H1 (cell line): ENCODE results near the gene PDE4D. TPM values are rescaled to one million over a fixed set of nuclear protein-coding genes. Genes with fewer than 3 reads are reported as not detected.

ENCODE experiments used
- CTCF ChIA-PET: fragments of 300-600 bp; sonication (Branson Sonifier 250); formaldehyde crosslinking; loops from one replicate; lab custom pipeline; 2021; ENCODE audit not compliant: partially characterized antibody; lab: Charles Lee
- POLR2A ChIA-PET: fragments of 300-600 bp; sonication (Branson Sonifier 250); formaldehyde crosslinking; loops from one replicate; lab custom pipeline; 2021; ENCODE audit warnings: inconsistent platforms; ENCODE audit not compliant: partially characterized antibody; lab: Charles Lee
- DNase-seq, 2 experiments: peaks; one replicate each; pipeline versions ENCODE4 v3.0.0 to v3.0.0-alpha.2; 2010 to 2022; ENCODE audit warnings: low spot score in 2 of 2, low read depth in 1 of 2, mixed read lengths in 1 of 2
- FAIRE-seq: peaks from 2 replicates; lab custom pipeline; 2011; peaks lifted over from hg19 to GRCh38; lab: Jason Lieb, UNC
- H2AFZ ChIP-seq: 2 replicates; pipeline ENCODE4 v1.8.1; 2012; ENCODE audit warnings: low read length, inconsistent platforms
- H2AK5ac ChIP-seq: 2 replicates; pipeline ENCODE4 v1.6.1; 2013; ENCODE audit warnings: low read depth, low read length
- H2BK120ac ChIP-seq: replicated peaks from 2 replicates; pipeline ENCODE3; 2013; ENCODE audit warnings: low read depth, low read length, inconsistent platforms
- H2BK12ac ChIP-seq: 2 replicates; pipeline ENCODE4 v1.6.1; 2013; ENCODE audit warnings: low read depth, low read length
- H2BK15ac ChIP-seq: 2 replicates; pipeline ENCODE4 v1.6.1; 2013; ENCODE audit warnings: low read length
- H2BK20ac ChIP-seq: 2 replicates; pipeline ENCODE4 v1.6.1; 2013; ENCODE audit warnings: low read length
- H2BK5ac ChIP-seq: 2 replicates; pipeline ENCODE4 v1.6.1; 2013; ENCODE audit warnings: low read depth, low read length
- H3K14ac ChIP-seq: 2 replicates; pipeline ENCODE4 v1.6.1; 2013; ENCODE audit warnings: inconsistent platforms; ENCODE audit not compliant: insufficient read length
- H3K18ac ChIP-seq: 2 replicates; pipeline ENCODE4 v1.6.1; 2013; ENCODE audit warnings: low read length; ENCODE audit errors: extremely low read depth
- H3K23ac ChIP-seq: 2 replicates; pipeline ENCODE4 v1.6.1; 2013; ENCODE audit warnings: inconsistent platforms; ENCODE audit not compliant: insufficient read length
- H3K23me2 ChIP-seq: 2 replicates; pipeline ENCODE4 v1.6.1; 2013; ENCODE audit warnings: low read depth, low read length
- H3K27ac ChIP-seq: 2 replicates; pipeline ENCODE4 v1.6.1; 2011; ENCODE audit warnings: low read depth, low read length, inconsistent platforms
- H3K27me3 ChIP-seq, 4 experiments: replicated peaks in 1 of 4; 1 replicate in 1 of 4; 2 replicates in 3 of 4; pipeline versions ENCODE4 v1.6.1 to v1.8.1; 2011 to 2013; ENCODE audit warnings: low read length in 3 of 4, mild to moderate bottlenecking in 3 of 4, inconsistent platforms in 2 of 4, mixed read lengths in 2 of 4, moderate library complexity in 1 of 4; ENCODE audit not compliant: control insufficient read depth in 3 of 4, insufficient read depth in 3 of 4; ENCODE audit errors: extremely low read depth in 1 of 4
- H3K36me3 ChIP-seq, 4 experiments: 2 replicates each; pipeline versions ENCODE4 v1.6.1 to v1.8.1; 2011 to 2013; ENCODE audit warnings: mild to moderate bottlenecking in 4 of 4, low read length in 3 of 4, moderate library complexity in 2 of 4, control low read depth in 1 of 4, inconsistent platforms in 1 of 4; ENCODE audit not compliant: insufficient read depth in 4 of 4, control insufficient read depth in 2 of 4
- H3K4ac ChIP-seq: replicated peaks from 2 replicates; pipeline ENCODE3; 2013; ENCODE audit warnings: low read length, low read depth, mixed read lengths, inconsistent platforms; ENCODE audit not compliant: insufficient read length
- H3K4me1 ChIP-seq, 4 experiments: replicated peaks in 1 of 4; 1 replicate in 1 of 4; 2 replicates in 3 of 4; pipeline versions ENCODE4 v1.6.1 to v1.8.1; 2011 to 2013; ENCODE audit warnings: low read length in 3 of 4, inconsistent platforms in 2 of 4, mixed read lengths in 1 of 4; ENCODE audit not compliant: insufficient read depth in 4 of 4, control insufficient read depth in 3 of 4
- H3K4me2 ChIP-seq, 2 experiments: 2 replicates each; pipeline versions ENCODE4 v1.6.1 to v1.8.1; 2011 to 2013; ENCODE audit warnings: low read depth in 2 of 2, low read length in 2 of 2, control low read depth in 1 of 2, inconsistent platforms in 1 of 2, mild to moderate bottlenecking in 1 of 2; ENCODE audit not compliant: insufficient read depth in 1 of 2
- H3K4me3 ChIP-seq, 4 experiments: fragments of 200-600, 300-600 bp in 1 of 4; sonication (generic), shearing (Covaris generic), sonication (Bioruptor Twin) in 1 of 4; 2 replicates each; pipeline versions ENCODE4 v1.5.1 to v1.8.1; 2011 to 2016; ENCODE audit warnings: low read length in 4 of 4, low read depth in 3 of 4, control low read depth in 2 of 4, inconsistent platforms in 2 of 4, mild to moderate bottlenecking in 2 of 4, mixed read lengths in 1 of 4, moderate library complexity in 1 of 4; ENCODE audit not compliant: insufficient read depth in 2 of 4; ENCODE audit errors: extremely low read depth in 1 of 4
- H3K56ac ChIP-seq: replicated peaks from 2 replicates; pipeline ENCODE3; 2013; ENCODE audit warnings: low read depth, mild to moderate bottlenecking, mixed read lengths, low read length, inconsistent platforms; ENCODE audit not compliant: insufficient read length
- H3K79me1 ChIP-seq: 2 replicates; pipeline ENCODE4 v1.6.1; 2013; ENCODE audit warnings: low read depth, low read length, control low read depth
- H3K79me2 ChIP-seq, 2 experiments: 2 replicates each; pipeline versions ENCODE4 v1.6.1 to v1.8.1; 2012 to 2013; ENCODE audit warnings: low read length in 2 of 2, mild to moderate bottlenecking in 2 of 2, inconsistent platforms in 1 of 2; ENCODE audit not compliant: insufficient read depth in 2 of 2, control insufficient read depth in 1 of 2
- H3K9ac ChIP-seq, 4 experiments: replicated peaks in 1 of 4; 1 replicate in 1 of 4; 2 replicates in 3 of 4; pipeline versions ENCODE4 v1.6.1 to v1.8.1; 2011 to 2013; ENCODE audit warnings: low read depth in 3 of 4, low read length in 3 of 4, control low read depth in 2 of 4, mild to moderate bottlenecking in 2 of 4, moderate library complexity in 2 of 4, inconsistent platforms in 1 of 4; ENCODE audit errors: extremely low read depth in 1 of 4
- H3K9me3 ChIP-seq, 2 experiments: 2 replicates each; pipeline versions ENCODE4 v1.6.1 to v1.8.1; 2012 to 2013; ENCODE audit warnings: mild to moderate bottlenecking in 2 of 2, moderate library complexity in 2 of 2, control low read depth in 1 of 2, inconsistent platforms in 1 of 2, low read depth in 1 of 2, low read length in 1 of 2, mixed read lengths in 1 of 2; ENCODE audit not compliant: insufficient read depth in 2 of 2
- H4K20me1 ChIP-seq, 2 experiments: replicated peaks in 1 of 2; 2 replicates each; pipeline versions ENCODE3 to v1.8.1; 2011 to 2013; ENCODE audit warnings: inconsistent platforms in 2 of 2, low read length in 2 of 2, mild to moderate bottlenecking in 1 of 2; ENCODE audit not compliant: insufficient read depth in 2 of 2, control insufficient read depth in 1 of 2
- H4K5ac ChIP-seq: 2 replicates; pipeline ENCODE4 v1.6.1; 2013; ENCODE audit warnings: low read length, low read depth, mixed read lengths, inconsistent platforms; ENCODE audit not compliant: insufficient read length
- H4K8ac ChIP-seq: 2 replicates; pipeline ENCODE4 v1.8.0; 2013; ENCODE audit warnings: mild to moderate bottlenecking, moderate library complexity, low read length, inconsistent platforms; ENCODE audit not compliant: insufficient read depth; ENCODE audit errors: extremely low read depth
- H4K91ac ChIP-seq: replicated peaks from 2 replicates; pipeline ENCODE3; 2013; ENCODE audit warnings: low read length, mixed read lengths, inconsistent platforms; ENCODE audit not compliant: insufficient read length
- HDAC6 ChIP-seq: IDR thresholded peaks from one replicate; pipeline ENCODE4 v1.7.1; 2012; ENCODE audit warnings: low read depth, mild to moderate bottlenecking, inconsistent platforms, low read length, moderate library complexity
- POLR2AphosphoS5 ChIP-seq: IDR thresholded peaks from 2 replicates; pipeline ENCODE4 v1.6.1; 2011; ENCODE audit warnings: low read depth, low read length
- YY1 ChIP-seq: IDR thresholded peaks from 2 replicates; pipeline ENCODE4 v1.6.1; 2011; ENCODE audit warnings: low read depth, mild to moderate bottlenecking, low read length
- WGBS, 2 experiments: shearing (Covaris generic) in 1 of 2; methylation state at CpG; one replicate each; pipeline versions ENCODE4 v1.1.6 to v1.1.7; 2013 to 2015; ENCODE audit warnings: low lambda C conversion rate in 2 of 2, mixed read lengths in 2 of 2, inconsistent platforms in 1 of 2, low coverage in 1 of 2, missing lambda C conversion rate in 1 of 2; ENCODE audit not compliant: insufficient replicate concordance in 2 of 2, insufficient coverage in 1 of 2, insufficient read length in 1 of 2; ENCODE audit errors: extremely low coverage in 1 of 2, missing lambda C conversion rate in 1 of 2; 5-methylcytosine and 5-hydroxymethylcytosine counted together
- polyA plus RNA-seq, 7 experiments: library from polyadenylated mRNA; depleted of rRNA in 3 of 7; stranded (reverse) in 5 of 7; unstranded in 2 of 7; fragments of >200 nt in 5 of 7; fragments of 200-250 nt in 2 of 7; gene quantifications; 1 replicate in 5 of 7; 2 replicates in 1 of 7; 4 replicates in 1 of 7; pipeline versions ENCODE4 v1.2.1 to v1.2.3, GENCODE V29; 2011 to 2013; ENCODE audit warnings: missing spikeins in 2 of 7, mixed read lengths in 2 of 7
- total RNA-seq: library from RNA; stranded (reverse); fragmentation: NEBNext Ultra II Directional; extraction: Animal tissue kit (Norgen Biotek cat#: 25700); gene quantifications from 2 replicates; pipeline ENCODE4 v1.2.1, GENCODE V29; 2021

PDE4D gene
- total and polyA plus RNA-seq, 2 of the 8 experiments (the other 6 are each of a cell fraction or from before 2014, with no cell fraction given): 2.3 to 3.7 TPM

DNA sequence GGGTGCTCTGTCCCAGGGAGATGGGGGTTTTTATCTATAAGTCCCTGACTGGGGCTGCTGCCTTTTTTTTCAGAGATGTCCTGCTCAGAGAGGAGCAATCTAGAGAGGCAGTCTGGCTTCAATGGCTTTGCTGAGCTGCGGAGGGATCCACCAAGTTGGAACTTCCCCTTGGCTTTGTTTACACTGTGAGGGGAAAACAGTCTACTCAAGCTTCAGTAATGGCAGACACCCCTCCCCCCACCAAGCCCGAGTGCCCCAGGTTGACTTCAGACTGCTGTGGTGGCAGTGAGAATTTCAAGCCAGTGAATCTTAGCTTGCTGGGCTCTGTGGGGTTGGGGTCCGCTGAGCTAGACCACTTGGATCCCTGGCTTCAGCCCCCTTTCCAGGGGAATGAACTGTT lies 934.8 kb downstream of the PDE4D start:
- no peaks in the 10 kb centered on the region for H3K9me3 ChIP-seq
- H4K91ac ChIP-seq: no peak overlapping the region
- H3K14ac ChIP-seq: no peak overlapping the region
- no peak overlapping the region for H3K4ac ChIP-seq
- no peak overlapping the region for H4K8ac ChIP-seq
- H3K27ac ChIP-seq: no peak overlapping the region
- no peak overlapping the region for H3K4me3 ChIP-seq
- no peaks in the 10 kb centered on the region for H3K27me3 ChIP-seq
- CTCF ChIA-PET: interaction anchor here (0.9 to 1.9 kb wide), 6 partner anchors 9 to 230 kb away, joined by 3 to 6 read pairs (median 4); no protein-coding TSS in a partner anchor
- H2AK5ac ChIP-seq: no peak overlapping the region
- no peak overlapping the region for H2BK12ac ChIP-seq
- H3K56ac ChIP-seq: no peak overlapping the region
- H4K5ac ChIP-seq: no peak overlapping the region
- FAIRE-seq (no peak), DNase-seq (no peak)
- no peak overlapping the region for H2BK15ac ChIP-seq
- 0 out of 4 replicates have a peak overlapping the region, but pooled peaks of 1 of the 2 experiments have one; percentile 0 for H3K4me2 ChIP-seq
- peaks cover 0 to 3% (median under 1%) of the 10 kb centered on the region in 4 experiments; a peak in 1 of 7 replicates for H3K4me1 ChIP-seq
- H4K20me1 ChIP-seq: no peaks in the 10 kb centered on the region
- no peaks in the 10 kb centered on the region for H3K36me3 ChIP-seq
- no peak overlapping the region for H3K18ac ChIP-seq
- no peak overlapping the region for H3K9ac ChIP-seq
- POLR2A ChIA-PET: no interaction called here
- H2AFZ ChIP-seq: peak overlapping the region; percentile 70
- no peak overlapping the region for H3K23ac ChIP-seq
- 82% methylated on average over 3 of the region's 3 CpGs; no CpG with 5 or more reads in 1 of the 2 experiments for WGBS, 2 experiments
- H3K23me2 ChIP-seq: no peaks in the 10 kb centered on the region
- TF ChIP-seq HDAC6: no peak
- no peak for TF ChIP-seq POLR2AphosphoS5
- TF ChIP-seq YY1: 0 out of 2 replicates have a peak, but pooled peaks have one; percentile 20
- TF ChIP-seq, all 59 proteins: peak for 1
- H3K79me2 ChIP-seq: no peaks in the 10 kb centered on the region
- no peak overlapping the region for H2BK20ac ChIP-seq
- no peak overlapping the region for H2BK120ac ChIP-seq
- H3K79me1 ChIP-seq: no peaks in the 10 kb centered on the region
- no peak overlapping the region for H2BK5ac ChIP-seq
